IMR-90 (cell line): ENCODE results near the gene FAM13B. TPM values are rescaled to one million over a fixed set of nuclear protein-coding genes. Genes with fewer than 3 reads are reported as not detected.

Source experiments
- ATAC-seq: fragments of 200-7000 bp; cut with Tn5 transposase; 2 replicates; pipeline ENCODE4 v1.9.1; 2020; ENCODE audit warnings: low read depth, mild to moderate bottlenecking, moderate library complexity
- BruUV-seq: library from RNA; stranded (reverse); fragments of 400-500 nt; replicated peaks from 2 replicates; lab custom pipeline; 2021; lab: Mats Ljungman, UMichigan
- CTCF ChIA-PET: fragments of 300-600 bp; formaldehyde crosslinking; extraction: SDS; loops from one replicate; lab custom pipeline; 2021; ENCODE audit warnings: antibody characterized with exemption; lab: Yijun Ruan, JAX
- POLR2A ChIA-PET: fragments of 300-600 bp; sonication (Branson Sonifier 250); formaldehyde crosslinking; loops from one replicate; lab custom pipeline; 2022; ENCODE audit warnings: antibody characterized with exemption; ENCODE audit not compliant: unreplicated experiment; lab: Charles Lee
- DNase-seq: peaks from one replicate; pipeline ENCODE4 v3.0.0; 2013
- H2AFZ ChIP-seq: replicated peaks from 2 replicates; pipeline ENCODE3; 2013; ENCODE audit warnings: low read length, mild to moderate bottlenecking; ENCODE audit not compliant: poor library complexity
- H2AK5ac ChIP-seq: 2 replicates; pipeline ENCODE4 v1.6.1; 2013; ENCODE audit warnings: low read depth, low read length, inconsistent platforms
- H2AK9ac ChIP-seq: replicated peaks from 2 replicates; pipeline ENCODE3; 2013; ENCODE audit warnings: mild to moderate bottlenecking, low read depth, low read length, moderate library complexity; ENCODE audit not compliant: poor library complexity
- H2BK120ac ChIP-seq: 2 replicates; pipeline ENCODE4 v1.6.1; 2013; ENCODE audit warnings: low read depth, low read length, inconsistent platforms
- H2BK15ac ChIP-seq: 3 replicates; pipeline ENCODE4 v1.6.1; 2013; ENCODE audit warnings: low read depth, low read length, inconsistent platforms
- H2BK20ac ChIP-seq: 2 replicates; pipeline ENCODE4 v1.6.1; 2013; ENCODE audit warnings: low read depth, mild to moderate bottlenecking, inconsistent platforms, low read length, moderate library complexity
- H2BK5ac ChIP-seq: 2 replicates; pipeline ENCODE4 v1.6.1; 2013; ENCODE audit warnings: mild to moderate bottlenecking, low read depth, low read length, inconsistent platforms; ENCODE audit not compliant: poor library complexity, severe bottlenecking
- H3K14ac ChIP-seq: replicated peaks from 2 replicates; pipeline ENCODE4 v1.6.1; 2013; ENCODE audit warnings: low read depth, low read length, inconsistent platforms
- H3K18ac ChIP-seq: 2 replicates; pipeline ENCODE4 v1.6.1; 2013; ENCODE audit warnings: low read depth, low read length, control low read depth
- H3K23ac ChIP-seq: 2 replicates; pipeline ENCODE4 v1.6.1; 2013; ENCODE audit warnings: low read depth, low read length, inconsistent platforms
- H3K27ac ChIP-seq: 2 replicates; pipeline ENCODE4 v1.5.1; 2013; ENCODE audit warnings: mild to moderate bottlenecking, control low read depth, low read length; ENCODE audit not compliant: insufficient read depth
- H3K27me3 ChIP-seq: 2 replicates; pipeline ENCODE4 v1.6.1; 2013; ENCODE audit warnings: low read length; ENCODE audit not compliant: control insufficient read depth, insufficient read depth
- H3K36me3 ChIP-seq: 2 replicates; pipeline ENCODE4 v1.6.1; 2013; ENCODE audit warnings: low read length, mixed read lengths; ENCODE audit not compliant: control insufficient read depth, insufficient read depth
- H3K4ac ChIP-seq: 2 replicates; pipeline ENCODE4 v1.6.1; 2013; ENCODE audit warnings: low read depth, low read length, inconsistent platforms
- H3K4me1 ChIP-seq: 2 replicates; pipeline ENCODE4 v1.6.1; 2013; ENCODE audit warnings: low read length, mixed read lengths; ENCODE audit not compliant: control insufficient read depth, insufficient read depth
- H3K4me2 ChIP-seq: 2 replicates; pipeline ENCODE4 v1.6.1; 2013; ENCODE audit warnings: low read depth, mild to moderate bottlenecking, control low read depth, low read length, moderate library complexity
- H3K4me3 ChIP-seq: 2 replicates; pipeline ENCODE4 v1.5.1; 2013; ENCODE audit warnings: low read depth, mild to moderate bottlenecking, control low read depth, low read length, moderate library complexity; ENCODE audit not compliant: insufficient read depth
- H3K56ac ChIP-seq: 2 replicates; pipeline ENCODE4 v1.6.1; 2013; ENCODE audit warnings: low read length, inconsistent platforms; ENCODE audit not compliant: insufficient read depth; ENCODE audit errors: extremely low read depth
- H3K79me1 ChIP-seq, 2 experiments: 2 replicates each; pipeline ENCODE4 v1.6.1; 2013; ENCODE audit warnings: low read length in 2 of 2, inconsistent platforms in 1 of 2, low read depth in 1 of 2
- H3K9ac ChIP-seq: 2 replicates; pipeline ENCODE4 v1.6.1; 2013; ENCODE audit warnings: low read depth, low read length, control low read depth
- H3K9me1 ChIP-seq: 2 replicates; pipeline ENCODE4 v1.6.1; 2013; ENCODE audit warnings: low read length, inconsistent platforms; ENCODE audit not compliant: insufficient read depth
- H3K9me3 ChIP-seq: 2 replicates; pipeline ENCODE4 v1.6.1; 2013; ENCODE audit warnings: low read length; ENCODE audit not compliant: control insufficient read depth, insufficient read depth
- H4K20me1 ChIP-seq: 2 replicates; pipeline ENCODE4 v1.6.1; 2013; ENCODE audit warnings: low read length, inconsistent platforms; ENCODE audit not compliant: insufficient read depth
- H4K5ac ChIP-seq: 2 replicates; pipeline ENCODE4 v1.6.1; 2013; ENCODE audit warnings: mild to moderate bottlenecking, low read depth, low read length, control low read depth
- H4K8ac ChIP-seq, 2 experiments: 2 replicates each; pipeline ENCODE4 v1.6.1; 2013; ENCODE audit warnings: low read depth in 2 of 2, low read length in 2 of 2, control low read depth in 1 of 2, inconsistent platforms in 1 of 2
- H4K91ac ChIP-seq: 2 replicates; pipeline ENCODE4 v1.6.1; 2013; ENCODE audit warnings: low read depth, low read length, inconsistent platforms; ENCODE audit not compliant: insufficient read depth
- BHLHE40 ChIP-seq: fragments of 150-350 bp; IDR thresholded peaks from 2 replicates; pipeline ENCODE4 v1.6.1; 2016; ENCODE audit warnings: mild to moderate bottlenecking, low read depth, low read length
- CEBPB ChIP-seq: IDR thresholded peaks from 2 replicates; pipeline ENCODE4 v1.6.1; 2012; ENCODE audit warnings: low read depth, low read length, improper control_type of control experiment
- CHD1 ChIP-seq: IDR thresholded peaks from 2 replicates; pipeline ENCODE4 v1.6.1; 2012; ENCODE audit warnings: low read depth, low read length, improper control_type of control experiment
- CTCF ChIP-seq: conservative IDR thresholded peaks from 2 replicates; pipeline ENCODE4 v1.5.1; 2012; ENCODE audit warnings: mild to moderate bottlenecking, low read depth, low read length, improper control_type of control experiment
- ELK1 ChIP-seq: fragments of 150-350 bp; IDR thresholded peaks from 2 replicates; pipeline ENCODE4 v1.6.1; 2016; ENCODE audit warnings: low read depth, mild to moderate bottlenecking, low read length, moderate library complexity, borderline replicate concordance
- MAFK ChIP-seq: IDR thresholded peaks from 2 replicates; pipeline ENCODE4 v1.6.1; 2012; ENCODE audit warnings: low read depth, low read length, improper control_type of control experiment
- MXI1 ChIP-seq: IDR thresholded peaks from 2 replicates; pipeline ENCODE4 v1.6.1; 2012; ENCODE audit warnings: low read depth, mild to moderate bottlenecking, low read length, moderate library complexity, borderline replicate concordance
- NFE2L2 ChIP-seq: fragments of 150-350 bp; IDR thresholded peaks from 2 replicates; pipeline ENCODE4 v1.6.1; 2016; ENCODE audit warnings: low read depth, mild to moderate bottlenecking, low read length
- POLR2A ChIP-seq: IDR thresholded peaks from 2 replicates; pipeline ENCODE4 v1.6.1; 2012; ENCODE audit warnings: mild to moderate bottlenecking, low read depth, low read length
- RAD21 ChIP-seq: IDR thresholded peaks from 2 replicates; pipeline ENCODE4 v1.6.1; 2012; ENCODE audit warnings: low read length, improper control_type of control experiment
- RCOR1 ChIP-seq: IDR thresholded peaks from 2 replicates; pipeline ENCODE4 v1.6.1; 2012; ENCODE audit warnings: mild to moderate bottlenecking, low read length, improper control_type of control experiment; ENCODE audit not compliant: insufficient replicate concordance
- RFX5 ChIP-seq: IDR thresholded peaks from 2 replicates; pipeline ENCODE4 v1.8.0; 2012; ENCODE audit warnings: low read depth, mild to moderate bottlenecking, low read length, moderate library complexity
- SMC3 ChIP-seq: fragments of 150-350 bp; IDR thresholded peaks from 2 replicates; pipeline ENCODE4 v1.6.1; 2016; ENCODE audit warnings: low read depth, mild to moderate bottlenecking, antibody characterized with exemption, low read length, moderate library complexity
- USF2 ChIP-seq: fragments of 150-350 bp; IDR thresholded peaks from 2 replicates; pipeline ENCODE4 v1.6.1; 2017; ENCODE audit warnings: mild to moderate bottlenecking, antibody characterized with exemption, low read length, low read depth
- WGBS, 2 experiments: methylation state at CpG; one replicate each; pipeline versions ENCODE4 v1.1.5 to v1.1.7; 2013; ENCODE audit warnings: missing lambda C conversion rate in 2 of 2; ENCODE audit not compliant: insufficient read length in 1 of 2; ENCODE audit errors: extremely low coverage in 2 of 2; 5-methylcytosine and 5-hydroxymethylcytosine counted together
- dilution Hi-C: fragments of 300-500 bp; cut with HindIII; formaldehyde crosslinking; loops from one replicate; pipeline ENCODE4 v1.14.3; 2018; ENCODE audit warnings: low sequenced_read_pairs; ENCODE audit not compliant: unreplicated experiment
- in situ Hi-C: fragments of 300-500 bp; cut with MboI; formaldehyde crosslinking; loops from 3 replicates; pipeline ENCODE4 v1.14.3; 2019; ENCODE audit warnings: low sequenced_read_pairs, inconsistent platforms, mixed read lengths
- intact Hi-C: fragments of 100-400 bp; cut with micrococcal nuclease; formaldehyde crosslinking; loops from 2 replicates; pipeline ENCODE4 v1.10.0; 2022
- polyA plus RNA-seq, 3 experiments: library from polyadenylated mRNA; depleted of rRNA; stranded (reverse); fragments of >200 nt; gene quantifications; 2 replicates each; pipeline ENCODE4 v1.2.3, GENCODE V29; 2012; ENCODE audit warnings: low replicate concordance in 1 of 3
- total RNA-seq: library from RNA; depleted of rRNA; stranded (reverse); fragments of >200 nt; gene quantifications from 2 replicates; pipeline ENCODE4 v1.2.3, GENCODE V29; 2012

FAM13B gene
- total and polyA plus RNA-seq, 2 of the 4 experiments (the other 2 are of a cell fraction): 14.6 to 15.1 TPM

GRCh38 chr5:138051441-138052296, 18.8 kb upstream of the FAM13B start:
- dilution Hi-C loops: no loop called here

More at GRCh38 chr5:138051441-138052296, 18.8 kb upstream of the FAM13B start:
- Histone ChIP-seq H3K4me1 (no peaks in the 10 kb centered on the region), H2BK15ac (no peak overlapping the region), H3K4ac (no peak overlapping the region), H3K56ac (no peak overlapping the region), H3K9ac (no peak overlapping the region), H3K79me1 (no peaks in the 10 kb centered on the region), H3K9me3 (no peaks in the 10 kb centered on the region), H2BK20ac (no peak overlapping the region), H3K36me3 (no peaks in the 10 kb centered on the region), H3K4me2 (no peak overlapping the region), H2BK120ac (no peak overlapping the region), H2AK9ac (no peak overlapping the region), H3K9me1 (no peaks in the 10 kb centered on the region), H4K5ac (no peak overlapping the region), H3K27ac (no peak overlapping the region), H3K27me3 (peaks cover 11% of the 10 kb centered on the region), H3K4me3 (no peak overlapping the region), H4K20me1 (no peaks in the 10 kb centered on the region), H2AFZ (no peak overlapping the region), H3K14ac (no peak overlapping the region), H3K18ac (no peak overlapping the region), H2BK5ac (no peak overlapping the region), H4K8ac (no peak overlapping the region), H3K23ac (no peak overlapping the region), H2AK5ac (no peak overlapping the region), H4K91ac (no peak overlapping the region)
- ATAC-seq (no peak), DNase-seq (no peak)
- TF ChIP-seq MAFK (no peak), CTCF (no peak), CHD1 (no peak), CEBPB (no peak), SMC3 (no peak), RFX5 (no peak), ELK1 (no peak), NFE2L2 (no peak), RAD21 (no peak), BHLHE40 (no peak), RCOR1 (no peak), USF2 (no peak), POLR2A (no peak), MXI1 (no peak)
- no TSS peak for BruUV-seq
- in situ Hi-C loops: loop anchor here (25.0 kb wide), 1 partner anchor 414 kb away; no protein-coding TSS in a partner anchor
- ChIA-PET POLR2A (interaction anchor here (0.6 kb wide), 1 partner anchor 7 kb away, joined by 11 read pairs; no protein-coding TSS in a partner anchor), CTCF (no interaction called here)
- 60% methylated on average over 1 of the region's 9 CpGs; no CpG with 5 or more reads in 1 of the 2 experiments for WGBS, 2 experiments
- intact Hi-C loops: no loop called here
